CD4-positive, alpha-beta memory T cell (primary cell): ENCODE results near the gene HMMR. TPM values are rescaled to one million over a fixed set of nuclear protein-coding genes. Genes with fewer than 3 reads are reported as not detected.

Experiments used
- CTCF ChIA-PET: fragments of 350-600 bp; sonication (Branson Sonifier 250); formaldehyde crosslinking; loops from one replicate; lab custom pipeline; 2021; ENCODE audit warnings: inconsistent platforms; ENCODE audit not compliant: partially characterized antibody; lab: Charles Lee
- POLR2A ChIA-PET: fragments of 350-600 bp; sonication (Branson Sonifier 250); formaldehyde crosslinking; loops from one replicate; lab custom pipeline; 2021; ENCODE audit not compliant: partially characterized antibody; lab: Charles Lee
- DNase-seq, 5 donors: peaks; one replicate each; pipeline versions ENCODE4 v3.0.0 to v3.0.0-alpha.2; 2020 to 2022; ENCODE audit warnings: mixed read lengths in 1 of 5
- H3K27ac ChIP-seq: one replicate; pipeline ENCODE4 v1.7.0; 2013; ENCODE audit warnings: low read depth, low read length
- H3K27me3 ChIP-seq: 2 replicates; pipeline ENCODE4 v1.7.0; 2013; ENCODE audit warnings: mild to moderate bottlenecking, low read length, moderate library complexity; ENCODE audit not compliant: insufficient read depth
- H3K36me3 ChIP-seq: 2 replicates; pipeline ENCODE4 v1.7.0; 2013; ENCODE audit warnings: mild to moderate bottlenecking, low read length, moderate library complexity; ENCODE audit not compliant: insufficient read depth
- H3K4me1 ChIP-seq: 2 replicates; pipeline ENCODE4 v1.7.0; 2013; ENCODE audit warnings: mild to moderate bottlenecking, low read length, moderate library complexity; ENCODE audit not compliant: insufficient read depth
- H3K4me3 ChIP-seq, 2 donors: one replicate each; pipeline ENCODE4 v1.7.0; 2013; ENCODE audit warnings: low read length in 2 of 2, mild to moderate bottlenecking in 1 of 2
- H3K9me3 ChIP-seq, 2 donors: one replicate each; pipeline ENCODE4 v1.7.0; 2013; ENCODE audit warnings: low read length in 2 of 2, control low read depth in 1 of 2; ENCODE audit not compliant: control insufficient read depth in 1 of 2
- H3K27ac Mint-ChIP-seq, 7 donors: one replicate each; pipeline ENCODE4 v1.8.0; 2020 to 2021; ENCODE audit warnings: mixed read lengths in 7 of 7, mild to moderate bottlenecking in 6 of 7, inconsistent platforms in 3 of 7, moderate library complexity in 3 of 7
- H3K27me3 Mint-ChIP-seq, 2 donors: one replicate each; pipeline ENCODE4 v1.8.0; 2020 to 2021; ENCODE audit warnings: mixed read lengths in 2 of 2
- H3K36me3 Mint-ChIP-seq, 2 donors: one replicate each; pipeline ENCODE4 v1.8.0; 2020 to 2021; ENCODE audit warnings: mixed read lengths in 2 of 2, inconsistent platforms in 1 of 2, mild to moderate bottlenecking in 1 of 2
- H3K4me1 Mint-ChIP-seq, 4 donors: one replicate each; pipeline ENCODE4 v1.8.0; 2020 to 2021; ENCODE audit warnings: mixed read lengths in 4 of 4, mild to moderate bottlenecking in 1 of 4
- H3K4me3 Mint-ChIP-seq, 8 donors: one replicate each; pipeline ENCODE4 v1.8.0; 2020 to 2021; ENCODE audit warnings: mixed read lengths in 8 of 8, mild to moderate bottlenecking in 7 of 8, moderate library complexity in 6 of 8, inconsistent platforms in 3 of 8
- H3K9me3 Mint-ChIP-seq, 8 donors: one replicate each; pipeline ENCODE4 v1.8.0; 2020 to 2021; ENCODE audit warnings: mixed read lengths in 8 of 8, mild to moderate bottlenecking in 5 of 8, inconsistent platforms in 3 of 8, moderate library complexity in 1 of 8
- intact Hi-C: fragments of 100-400 bp; cut with micrococcal nuclease; formaldehyde crosslinking; loops from one replicate; pipeline ENCODE4 v1.15.1; 2023
- polyA plus RNA-seq, 2 donors: library from polyadenylated mRNA; unstranded; fragments of 300-500 nt; fragmentation: Illumina TruSeq; gene quantifications; one replicate each; pipeline ENCODE4 v1.2.3, GENCODE V29; 2021
- total RNA-seq, 2 experiments: library from RNA; stranded (reverse); gene quantifications; one replicate each; pipeline ENCODE4 v1.2.3, GENCODE V29; 2021

Gene HMMR
- total and polyA plus RNA-seq, 4 experiments from 2014 or later, result 0.11 to 0.42 (median 0.15) TPM; not detected in 1

DNA sequence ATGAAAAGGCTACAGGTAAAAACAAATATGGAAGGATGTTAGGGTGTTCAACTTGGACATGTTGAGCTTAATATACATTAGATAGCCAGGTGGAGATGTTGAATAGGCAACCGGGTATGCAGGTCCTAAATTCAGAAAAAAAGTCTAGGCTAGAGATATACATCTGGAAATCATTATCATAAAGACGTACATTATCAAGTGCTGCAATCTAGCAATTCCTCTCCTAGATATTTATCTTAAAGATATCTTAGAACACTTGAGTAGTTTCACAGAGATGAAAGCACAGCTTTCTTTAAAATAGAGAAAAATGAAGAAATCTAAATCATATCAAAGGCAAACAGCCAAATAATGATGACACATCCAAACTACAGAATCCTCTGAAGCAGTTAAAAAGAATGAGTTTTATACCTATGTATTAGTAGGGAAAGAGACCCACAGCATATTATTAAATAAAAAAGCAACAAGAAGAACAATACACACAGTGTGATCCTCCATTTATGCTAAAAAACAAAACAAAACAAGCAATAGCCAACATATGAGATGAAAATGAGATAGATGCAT is 4.3 kb upstream of the HMMR start:
- Histone ChIP-seq H3K4me1 (peaks cover 32% of the 10 kb centered on the region), H3K36me3 (peaks cover 4% of the 10 kb centered on the region), H3K9me3 (no peaks in the 10 kb centered on the region), H3K4me3 (no peak overlapping the region), H3K27ac (no peak overlapping the region), H3K27me3 (no peaks in the 10 kb centered on the region)
- intact Hi-C loops, result no loop called here
- peaks cover 0 to 5% (median 0%) of the 10 kb centered on the region in 8 donors for H3K9me3 Mint-ChIP-seq
- no peak for DNase-seq
- CTCF ChIA-PET, result interaction anchor here (6.4 kb wide), 1 partner anchor 16 kb away, joined by 60 read pairs; the partner anchor contains the start of gene CCNG1
- no peaks in the 10 kb centered on the region for H3K27me3 Mint-ChIP-seq
- H3K36me3 Mint-ChIP-seq, result peaks cover 18 to 39% of the 10 kb centered on the region in 2 donors
- POLR2A ChIA-PET, result interaction anchor here (1.8 to 7.0 kb wide), 2 partner anchors 13 to 15 kb away, joined by 4 to 147 read pairs; partner anchors contain the start of gene CCNG1
- H3K4me1 Mint-ChIP-seq, result peaks cover 19 to 49% (median 36%) of the 10 kb centered on the region in 4 donors
- H3K27ac Mint-ChIP-seq, result peak overlapping the region in 6 of 7 donors; percentile 13 to 77 (median 32)
- peak overlapping the region in 2 of 8 donors; percentile 39 to 63 for H3K4me3 Mint-ChIP-seq

DNA sequence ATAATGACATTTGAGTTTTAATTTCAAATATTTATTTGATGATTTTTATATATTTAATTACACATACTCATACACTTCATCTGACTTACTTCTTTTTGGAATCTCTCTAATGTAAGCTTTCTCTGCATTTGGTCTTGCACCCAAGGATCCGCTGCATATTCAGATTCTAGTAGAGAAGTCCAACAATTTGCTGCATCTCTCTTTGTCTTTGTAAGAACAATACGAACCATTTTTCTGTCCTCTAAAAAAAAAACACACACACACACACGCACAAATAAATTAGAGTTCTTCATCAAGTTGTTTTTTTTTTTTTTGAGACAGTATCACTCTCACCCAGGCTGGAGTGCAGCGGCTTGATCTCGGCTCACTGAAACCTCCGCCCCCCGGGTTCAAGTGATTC is 3.6 kb upstream of the HMMR start:
- Mint-ChIP-seq H3K27me3 (no peaks in the 10 kb centered on the region), H3K27ac (peak overlapping the region in 2 of 7 donors; percentile 7 to 37), H3K4me1 (peaks cover 22 to 56% (median 41%) of the 10 kb centered on the region in 4 donors), H3K4me3 (peak overlapping the region in 3 of 8 donors; percentile 26 to 42 (median 29)), H3K36me3 (peaks cover 18 to 37% of the 10 kb centered on the region in 2 donors), H3K9me3 (peaks cover 0 to 5% (median 0%) of the 10 kb centered on the region in 8 donors)
- Histone ChIP-seq H3K4me3 (no peak overlapping the region), H3K4me1 (peaks cover 35% of the 10 kb centered on the region), H3K27me3 (no peaks in the 10 kb centered on the region), H3K36me3 (peaks cover 4% of the 10 kb centered on the region), H3K9me3 (no peaks in the 10 kb centered on the region), H3K27ac (no peak overlapping the region)
- no peak for DNase-seq
- intact Hi-C loops, result no loop called here
- CTCF ChIA-PET, result interaction anchor here (6.4 kb wide), 1 partner anchor 17 kb away, joined by 60 read pairs; the partner anchor contains the start of gene CCNG1
- POLR2A ChIA-PET, result interaction anchor here (1.8 to 7.0 kb wide), 3 partner anchors 12 to 49 kb away, joined by 4 to 257 read pairs (median 147); partner anchors contain the start of genes CCNG1 and MAT2B

DNA sequence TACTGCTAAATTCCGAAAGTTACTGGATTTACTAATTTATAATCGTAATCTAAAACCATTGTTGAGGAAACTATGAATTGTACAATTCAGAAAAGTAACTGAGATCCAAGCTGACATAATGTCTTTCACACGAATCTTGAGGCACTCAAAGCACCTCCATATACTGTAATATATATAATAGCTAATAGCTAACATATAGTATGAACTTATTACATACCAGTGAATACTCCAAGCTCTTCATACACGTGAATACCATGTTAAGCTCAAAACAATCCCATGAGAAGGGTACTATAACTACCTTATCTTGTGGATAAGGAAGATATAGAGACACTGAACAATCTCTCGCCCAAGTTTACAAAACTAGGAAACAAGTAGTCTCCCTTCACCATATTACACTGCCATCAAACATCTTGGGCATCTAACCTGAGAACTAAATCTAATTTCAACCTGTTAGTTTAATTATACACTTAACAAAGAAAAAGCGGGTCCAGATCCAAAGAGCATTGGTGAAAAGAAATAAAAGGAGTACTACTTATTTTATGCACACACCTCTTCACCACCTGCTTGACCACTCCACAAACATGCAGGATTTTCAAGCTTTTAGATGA is 1.6 kb upstream of the HMMR start:
- Mint-ChIP-seq H3K4me1 (peaks cover 25 to 64% (median 45%) of the 10 kb centered on the region in 4 donors), H3K27ac (peak overlapping the region; percentile 98 to 100 (median 99)), H3K36me3 (peaks cover 18 to 26% of the 10 kb centered on the region in 2 donors), H3K27me3 (no peaks in the 10 kb centered on the region), H3K9me3 (peaks cover 0 to 5% (median 0%) of the 10 kb centered on the region in 8 donors), H3K4me3 (peak overlapping the region; percentile 94 to 99 (median 96))
- Histone ChIP-seq H3K4me1 (peaks cover 50% of the 10 kb centered on the region), H3K4me3 (peak overlapping the region; percentile 68 to 99), H3K27me3 (no peaks in the 10 kb centered on the region), H3K27ac (peak overlapping the region; percentile 96), H3K9me3 (no peaks in the 10 kb centered on the region), H3K36me3 (peaks cover 4% of the 10 kb centered on the region)
- DNase-seq, result no peak
- ChIA-PET POLR2A (interaction anchor here (1.3 to 7.0 kb wide), 9 partner anchors 9 to 50 kb away, joined by 3 to 257 read pairs (median 8); partner anchors contain the start of genes CCNG1 and MAT2B), CTCF (interaction anchor here (0.7 to 6.4 kb wide), 11 partner anchors 8 to 50 kb away, joined by 3 to 63 read pairs (median 5); partner anchors contain the start of genes CCNG1 and MAT2B)
- intact Hi-C loops, result no loop called here

DNA sequence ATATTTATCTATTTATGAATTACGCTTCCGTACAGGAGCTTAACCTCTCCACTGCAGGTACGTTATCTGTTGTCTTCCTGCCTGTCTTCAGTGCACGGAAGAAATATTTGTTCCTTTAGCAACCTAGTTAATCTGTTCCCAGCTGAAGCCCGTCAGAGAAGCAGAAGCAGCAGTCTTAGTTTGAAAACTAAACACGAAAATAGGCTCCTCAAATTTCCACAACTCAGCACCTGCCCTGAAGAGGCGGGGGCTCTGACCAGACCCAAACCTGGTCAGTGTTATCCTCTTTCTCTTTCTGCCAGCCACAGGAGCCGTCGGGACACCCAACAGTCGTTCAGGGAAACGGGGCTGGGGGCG is 992 bp upstream of the HMMR start:
- intact Hi-C loops, result no loop called here
- H3K4me1 Mint-ChIP-seq, result peaks cover 25 to 64% (median 45%) of the 10 kb centered on the region in 4 donors
- peak overlapping the region; percentile 94 to 99 (median 96) for H3K4me3 Mint-ChIP-seq
- Histone ChIP-seq H3K4me3 (peak overlapping the region; percentile 68 to 99), H3K36me3 (peaks cover 4% of the 10 kb centered on the region), H3K27me3 (no peaks in the 10 kb centered on the region), H3K9me3 (no peaks in the 10 kb centered on the region), H3K27ac (peak overlapping the region; percentile 96), H3K4me1 (peaks cover 50% of the 10 kb centered on the region)
- peak overlapping the region; percentile 98 to 100 (median 99) for H3K27ac Mint-ChIP-seq
- POLR2A ChIA-PET, result interaction anchor here (1.3 to 7.0 kb wide), 10 partner anchors 10 to 53 kb away, joined by 3 to 257 read pairs (median 7); partner anchors contain the start of genes CCNG1 and MAT2B
- CTCF ChIA-PET, result interaction anchor here (0.7 to 6.4 kb wide), 11 partner anchors 9 to 51 kb away, joined by 3 to 63 read pairs (median 5); partner anchors contain the start of genes CCNG1 and MAT2B
- no peaks in the 10 kb centered on the region for H3K27me3 Mint-ChIP-seq
- H3K36me3 Mint-ChIP-seq, result peaks cover 18 to 25% of the 10 kb centered on the region in 2 donors
- H3K9me3 Mint-ChIP-seq, result peaks cover 0 to 5% (median 0%) of the 10 kb centered on the region in 8 donors
- DNase-seq, result no peak

GRCh38 chr5:163459819-163460561 is 442 bp upstream of the HMMR start, which contains the start of gene NUDCD2:
Gene NUDCD2, minus strand, starts transcription at chr5:163460102. Its CDS starts 52 bp downstream, at chr5:163460050.
- H3K27ac Mint-ChIP-seq, result peak within 1 kb of the TSS; percentile 98 to 100 (median 99)
- ChIA-PET CTCF (interaction anchor here (0.7 to 6.4 kb wide), 13 partner anchors 8 to 52 kb away, joined by 3 to 63 read pairs (median 4); partner anchors contain the start of genes CCNG1 and MAT2B), POLR2A (interaction anchor here (0.6 to 7.0 kb wide), 12 partner anchors 8 to 62 kb away, joined by 3 to 257 read pairs (median 6); partner anchors contain the start of genes CCNG1 and MAT2B)
- H3K4me3 ChIP-seq, result peak within 1 kb of the TSS; percentile 68 to 99
- H3K27me3 ChIP-seq, result no peaks in the 10 kb centered on the region
- H3K36me3 ChIP-seq, result peaks cover 4% of the 10 kb centered on the region
- peaks cover 25 to 62% (median 44%) of the 10 kb centered on the region in 4 donors for H3K4me1 Mint-ChIP-seq
- peaks cover 0 to 5% (median 0%) of the 10 kb centered on the region in 8 donors for H3K9me3 Mint-ChIP-seq
- peak; percentile 97 to 99 (median 98) for DNase-seq
- intact Hi-C loops, result loop anchor here (1.0 kb wide), 2 partner anchors 23 to 45 kb away; partner anchors contain the start of genes CCNG1 and MAT2B
- peaks cover 14 to 19% of the 10 kb centered on the region in 2 donors for H3K36me3 Mint-ChIP-seq
- peaks cover 50% of the 10 kb centered on the region for H3K4me1 ChIP-seq
- H3K4me3 Mint-ChIP-seq, result peak within 1 kb of the TSS; percentile 94 to 99 (median 96)
- no peaks in the 10 kb centered on the region for H3K27me3 Mint-ChIP-seq
- peak within 1 kb of the TSS; percentile 96 for H3K27ac ChIP-seq
- no peaks in the 10 kb centered on the region for H3K9me3 ChIP-seq

DNA sequence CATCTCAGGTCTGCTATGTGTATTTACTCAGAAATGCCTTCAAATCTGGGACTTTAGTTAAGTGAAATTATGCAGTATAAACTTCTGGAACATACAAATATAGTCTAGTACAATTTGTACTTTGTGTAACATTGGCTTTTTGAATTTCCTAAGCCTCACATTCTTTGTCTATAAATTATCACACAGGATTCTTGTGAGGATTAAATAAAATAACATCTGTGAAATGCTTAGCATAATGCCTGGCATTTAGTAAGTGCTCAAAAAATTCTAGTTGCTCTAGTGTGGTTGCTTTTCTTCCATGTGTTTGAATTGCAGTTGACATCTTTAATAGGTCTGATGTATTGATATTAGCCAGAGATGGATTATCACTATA is 2.6 kb downstream of the HMMR start:
- H3K36me3 Mint-ChIP-seq, result peaks cover 0 to 6% of the 10 kb centered on the region in 2 donors
- peak overlapping the region in 6 of 7 donors; percentile 13 to 99 (median 66) for H3K27ac Mint-ChIP-seq
- Histone ChIP-seq H3K36me3 (no peaks in the 10 kb centered on the region), H3K27ac (peak overlapping the region; percentile 96), H3K9me3 (no peaks in the 10 kb centered on the region), H3K4me1 (peaks cover 42% of the 10 kb centered on the region), H3K4me3 (no peak overlapping the region), H3K27me3 (no peaks in the 10 kb centered on the region)
- no peak for DNase-seq
- ChIA-PET CTCF (interaction anchor here (1.6 to 2.5 kb wide), 3 partner anchors 11 to 26 kb away, joined by 4 to 17 read pairs (median 5); no protein-coding TSS in a partner anchor), POLR2A (interaction anchor here (1.0 to 7.0 kb wide), 3 partner anchors 22 to 58 kb away, joined by 3 to 257 read pairs (median 147); partner anchors contain the start of genes CCNG1 and MAT2B)
- H3K9me3 Mint-ChIP-seq, result peaks cover 0 to 5% (median 0%) of the 10 kb centered on the region in 8 donors
- intact Hi-C loops, result no loop called here
- peak overlapping the region in 1 of 8 donors; percentile 16 for H3K4me3 Mint-ChIP-seq
- no peaks in the 10 kb centered on the region for H3K27me3 Mint-ChIP-seq
- peaks cover 17 to 42% (median 28%) of the 10 kb centered on the region in 4 donors for H3K4me1 Mint-ChIP-seq
